BJ (cell line): Measurements from ENCODE around the gene DLX3. TPM values are rescaled to one million over a fixed set of nuclear protein-coding genes. Genes with fewer than 3 reads are reported as not detected.

ENCODE experiments used
- CTCF ChIA-PET: fragments of 350-600 bp; formaldehyde crosslinking; extraction: SDS; loops from one replicate; lab custom pipeline; 2021; ENCODE audit warnings: antibody characterized with exemption, inconsistent platforms; lab: Yijun Ruan, JAX
- POLR2A ChIA-PET: fragments of 300-600 bp; sonication (Branson Sonifier 250); formaldehyde crosslinking; extraction: SDS; loops from one replicate; lab custom pipeline; 2021; ENCODE audit warnings: antibody characterized with exemption; lab: Charles Lee
- DNase-seq: peaks from one replicate; pipeline ENCODE4 v3.0.0-alpha.2; 2011; ENCODE audit warnings: low read depth
- H3K27me3 ChIP-seq: 2 replicates; pipeline ENCODE4 v1.6.0; 2011; ENCODE audit warnings: low read length; ENCODE audit not compliant: control insufficient read depth, insufficient read depth
- H3K36me3 ChIP-seq: 2 replicates; pipeline ENCODE4 v1.5.1; 2011; ENCODE audit warnings: low read length; ENCODE audit not compliant: control insufficient read depth, insufficient read depth
- H3K4me3 ChIP-seq: 2 replicates; pipeline ENCODE4 v1.5.1; 2011; ENCODE audit warnings: low read depth, mild to moderate bottlenecking, control low read depth, low read length
- polyA plus RNA-seq: library from polyadenylated mRNA; depleted of rRNA; stranded (reverse); fragments of >200 nt; gene quantifications from 2 replicates; pipeline ENCODE4 v1.2.3, GENCODE V29; 2011
- TF ChIP-seq, protein P1 (sequence below): IDR thresholded peaks from 2 replicates; pipeline ENCODE4 v1.5.1; 2011; ENCODE audit warnings: low read depth, mild to moderate bottlenecking, control low read depth, inconsistent platforms, low read length, moderate library complexity; ENCODE audit not compliant: insufficient read depth

Gene DLX3
- polyA plus RNA-seq, 1 experiment: 0.06 TPM

DNA sequence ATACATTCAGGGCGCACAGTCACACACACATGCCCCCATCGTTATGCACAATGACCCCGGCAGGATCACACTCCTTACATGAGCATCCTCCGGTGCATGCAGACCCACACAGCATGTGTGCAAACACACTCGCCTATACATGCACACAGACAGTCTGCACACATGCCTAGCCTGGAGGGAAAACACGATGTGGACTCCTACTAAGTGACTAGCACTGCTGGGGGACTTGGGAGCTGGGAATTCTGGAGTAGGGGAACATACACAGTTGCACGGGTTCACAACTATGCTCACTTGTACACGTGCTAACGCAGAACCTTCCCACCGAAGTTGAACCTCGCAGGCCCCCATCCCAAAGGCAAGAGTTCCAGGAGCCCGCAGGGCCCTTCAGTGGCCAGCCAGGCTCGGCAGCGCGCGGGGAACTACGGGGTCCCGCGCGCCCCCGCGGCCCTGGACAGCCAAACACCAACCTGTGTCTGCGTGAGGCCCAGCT lies 2.0 kb downstream of the DLX3 start:
- DNase-seq: no peak
- Histone ChIP-seq H3K4me3 (0 out of 2 replicates have a peak overlapping the region, but pooled peaks have one; percentile 19), H3K36me3 (no peaks in the 10 kb centered on the region), H3K27me3 (peaks cover 36% of the 10 kb centered on the region)
- ChIA-PET CTCF (interaction anchor here (1.8 to 11.7 kb wide), 4 partner anchors 20 to 127 kb away, joined by 3 to 464 read pairs (median 94); no protein-coding TSS in a partner anchor), POLR2A (no interaction called here)
- TF ChIP-seq, protein P1, sequence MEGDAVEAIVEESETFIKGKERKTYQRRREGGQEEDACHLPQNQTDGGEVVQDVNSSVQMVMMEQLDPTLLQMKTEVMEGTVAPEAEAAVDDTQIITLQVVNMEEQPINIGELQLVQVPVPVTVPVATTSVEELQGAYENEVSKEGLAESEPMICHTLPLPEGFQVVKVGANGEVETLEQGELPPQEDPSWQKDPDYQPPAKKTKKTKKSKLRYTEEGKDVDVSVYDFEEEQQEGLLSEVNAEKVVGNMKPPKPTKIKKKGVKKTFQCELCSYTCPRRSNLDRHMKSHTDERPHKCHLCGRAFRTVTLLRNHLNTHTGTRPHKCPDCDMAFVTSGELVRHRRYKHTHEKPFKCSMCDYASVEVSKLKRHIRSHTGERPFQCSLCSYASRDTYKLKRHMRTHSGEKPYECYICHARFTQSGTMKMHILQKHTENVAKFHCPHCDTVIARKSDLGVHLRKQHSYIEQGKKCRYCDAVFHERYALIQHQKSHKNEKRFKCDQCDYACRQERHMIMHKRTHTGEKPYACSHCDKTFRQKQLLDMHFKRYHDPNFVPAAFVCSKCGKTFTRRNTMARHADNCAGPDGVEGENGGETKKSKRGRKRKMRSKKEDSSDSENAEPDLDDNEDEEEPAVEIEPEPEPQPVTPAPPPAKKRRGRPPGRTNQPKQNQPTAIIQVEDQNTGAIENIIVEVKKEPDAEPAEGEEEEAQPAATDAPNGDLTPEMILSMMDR: no peak

DNA sequence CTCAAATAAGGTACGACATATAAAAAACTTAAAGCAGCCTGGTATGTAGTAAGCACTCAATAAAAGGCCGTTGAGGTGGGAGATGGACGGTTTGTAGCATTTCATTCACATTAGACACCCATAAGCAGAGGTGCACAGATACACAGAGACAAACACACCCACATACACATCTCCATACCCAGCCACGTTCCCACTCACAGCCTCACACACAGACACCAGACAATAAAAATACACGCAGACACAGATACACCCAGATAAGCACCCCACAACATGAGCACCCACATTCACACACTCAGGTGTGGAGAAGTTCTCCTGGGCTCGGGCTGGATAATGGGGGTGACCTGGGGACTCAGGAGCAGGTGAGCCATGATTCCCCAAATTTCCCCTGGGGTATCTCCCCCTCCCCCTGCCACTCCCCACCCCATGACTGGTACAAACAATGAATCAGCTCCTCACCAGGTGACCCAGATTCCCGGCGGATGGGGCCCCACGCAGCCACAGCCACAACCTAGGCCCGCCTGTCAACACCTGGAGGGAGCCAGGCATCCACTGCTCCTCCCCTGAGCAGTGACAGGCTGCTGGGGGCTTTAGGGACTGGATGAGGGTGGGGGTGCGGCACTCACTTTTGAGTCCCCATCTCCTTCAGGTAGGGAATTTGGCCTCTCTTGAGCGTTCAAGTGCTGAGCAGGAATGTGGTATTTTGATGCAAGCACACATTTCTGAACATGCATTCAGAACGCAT lies 2.7 kb downstream of the DLX3 start:
- H3K4me3 ChIP-seq: no peak overlapping the region
- TF ChIP-seq, protein P1: no peak
- H3K27me3 ChIP-seq: peaks cover 36% of the 10 kb centered on the region
- POLR2A ChIA-PET: no interaction called here
- CTCF ChIA-PET: interaction anchor here (1.8 to 11.7 kb wide), 3 partner anchors 19 to 126 kb away, joined by 3 to 464 read pairs (median 110); no protein-coding TSS in a partner anchor
- H3K36me3 ChIP-seq: no peaks in the 10 kb centered on the region
- DNase-seq: no peak

GRCh38 chr17:49991409-49991808 lies 3.6 kb downstream of the DLX3 start:
- CTCF ChIA-PET: interaction anchor here (0.9 to 11.7 kb wide), 3 partner anchors 39 to 125 kb away, joined by 4 to 464 read pairs (median 12); no protein-coding TSS in a partner anchor
- no peak overlapping the region for H3K4me3 ChIP-seq
- no peaks in the 10 kb centered on the region for H3K36me3 ChIP-seq
- peaks cover 39% of the 10 kb centered on the region for H3K27me3 ChIP-seq
- TF ChIP-seq, protein P1: no peak
- POLR2A ChIA-PET: no interaction called here
- DNase-seq: no peak

DNA sequence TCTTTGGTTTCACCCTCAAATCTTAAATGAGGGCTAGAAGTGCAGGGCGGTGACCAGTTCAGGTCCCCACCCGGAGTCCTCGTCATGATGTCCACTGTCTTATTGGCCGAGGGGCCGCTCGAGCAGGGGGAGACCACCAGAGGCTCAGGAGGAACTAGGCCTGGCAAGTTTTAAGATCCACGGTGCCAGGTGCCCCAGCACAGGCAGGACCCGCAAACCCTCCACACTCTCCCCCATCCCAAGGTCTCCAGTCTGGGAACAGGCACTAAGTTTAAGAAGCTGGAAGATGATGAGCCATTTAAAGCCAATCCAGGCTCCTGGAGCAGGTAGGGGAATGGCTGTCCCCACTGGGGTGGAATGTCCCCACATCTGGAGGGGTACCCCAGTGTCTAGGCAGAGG lies 4.1 kb downstream of the DLX3 start:
- Histone ChIP-seq H3K4me3 (no peak overlapping the region), H3K36me3 (no peaks in the 10 kb centered on the region), H3K27me3 (peaks cover 34% of the 10 kb centered on the region)
- ChIA-PET POLR2A (no interaction called here), CTCF (interaction anchor here (0.9 to 3.3 kb wide), 3 partner anchors 39 to 110 kb away, joined by 4 to 12 read pairs (median 7); no protein-coding TSS in a partner anchor)
- TF ChIP-seq, protein P1: no peak
- DNase-seq: no peak

- no peak for DNase-seq
- TF ChIP-seq, protein P1: no peak
- Histone ChIP-seq H3K27me3 (peaks cover 32% of the 10 kb centered on the region), H3K36me3 (no peaks in the 10 kb centered on the region), H3K4me3 (no peak overlapping the region)
- POLR2A ChIA-PET: interaction anchor here (0.6 kb wide), 1 partner anchor 125 kb away, joined by 8 read pairs; no protein-coding TSS in a partner anchor
- CTCF ChIA-PET: interaction anchor here (0.6 to 7.7 kb wide), 7 partner anchors 7 to 423 kb away, joined by 3 to 71 read pairs (median 7); partner anchors contain the start of gene DLX3
These were observed 4.7 kb downstream of the DLX3 start for GRCh38 chr17:49990331-49990730.
